HG02981 (cell line): ENCODE results near the gene TSFM.
"Not testable (repeated sequence)": the region's sequence is repeated elsewhere in the genome, so short reads cannot be mapped to it uniquely, and the experiment has no call there.

Experiments used
- ATAC-seq: cut with Tn5 transposase; IDR thresholded peaks from one replicate; pipeline ENCODE4 v1.9.1; 2021; ENCODE audit warnings: mild to moderate bottlenecking, moderate library complexity; ENCODE audit not compliant: unreplicated experiment

The TSFM gene

DNA sequence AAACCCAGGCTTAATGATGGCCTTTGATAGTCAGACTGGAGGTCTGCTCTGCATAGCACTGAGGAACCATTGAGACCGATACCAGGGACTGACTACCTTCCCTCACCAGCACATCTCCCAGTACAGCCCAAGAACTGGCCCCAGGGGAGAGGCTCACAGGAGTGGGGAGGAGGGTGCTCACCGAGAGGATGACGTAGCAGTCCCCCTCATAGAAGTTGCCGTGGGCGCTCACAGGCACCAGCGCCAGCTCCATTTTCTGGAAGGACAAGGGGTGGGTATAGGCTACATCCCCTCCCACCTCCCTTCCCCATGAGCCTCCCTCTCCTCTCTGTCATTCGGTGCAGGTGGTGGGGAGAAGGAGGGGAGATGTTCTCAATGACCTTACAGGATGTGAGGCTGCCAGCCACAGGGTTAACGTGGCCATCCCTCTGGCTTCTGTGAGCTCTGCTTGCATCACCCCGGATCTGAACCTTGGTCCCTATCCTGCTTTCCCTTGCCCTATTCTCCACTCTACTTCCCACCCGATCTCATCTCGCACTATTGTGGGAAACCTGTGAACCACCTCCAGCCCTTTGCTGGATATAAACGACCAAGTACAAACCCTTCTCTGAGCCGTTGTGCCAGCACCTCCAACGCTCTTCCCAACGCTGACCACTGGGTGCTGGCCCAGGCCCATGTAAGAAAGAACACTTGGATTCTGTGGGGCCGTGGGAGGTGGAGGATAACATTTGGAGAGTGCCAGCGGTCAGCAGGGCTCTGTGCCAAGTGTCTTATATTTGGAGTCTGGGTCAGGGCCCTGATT lies 31.6 kb downstream of the TSFM start:
- no peak for ATAC-seq

DNA sequence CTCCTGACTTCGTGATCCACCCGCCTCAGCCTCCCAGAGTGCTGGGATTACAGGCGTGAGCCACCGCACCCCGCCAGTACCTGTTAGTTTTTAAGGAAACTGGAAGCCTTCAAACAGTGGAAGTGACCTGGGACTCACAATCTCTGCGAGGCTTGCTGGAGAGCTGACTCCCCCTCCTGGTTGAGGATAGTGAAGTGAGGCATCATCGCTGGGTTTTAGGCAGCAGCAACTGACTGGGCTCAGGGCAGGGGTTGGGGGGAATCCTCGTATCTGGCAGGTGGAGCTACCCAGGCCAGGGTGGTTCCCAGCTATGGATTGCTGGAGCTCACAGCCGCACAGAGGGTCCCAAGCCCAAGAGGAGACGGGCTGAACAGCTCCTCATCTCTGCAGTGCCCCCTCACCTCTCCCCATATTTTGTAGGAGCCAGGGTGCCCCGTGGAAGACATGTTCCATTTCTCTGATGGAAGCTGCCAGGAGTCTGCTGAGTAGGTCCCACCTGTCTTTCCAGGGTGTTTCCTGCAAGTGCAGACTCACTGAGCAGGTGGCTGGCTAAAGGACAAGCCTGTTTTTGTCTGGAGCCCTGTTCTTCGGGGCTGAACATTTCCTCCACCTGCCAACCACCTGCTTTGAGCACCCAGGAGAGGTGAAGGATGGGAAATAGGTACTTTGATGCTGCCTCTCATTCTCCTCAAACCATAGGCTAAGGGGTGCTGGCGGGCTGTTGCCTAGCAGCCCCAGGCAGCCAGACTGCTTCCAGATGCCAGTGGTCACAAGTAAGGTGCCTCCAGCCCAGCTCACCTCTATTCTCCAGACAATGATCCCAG lies 32.8 kb downstream of the TSFM start:
- ATAC-seq, result no peak

DNA sequence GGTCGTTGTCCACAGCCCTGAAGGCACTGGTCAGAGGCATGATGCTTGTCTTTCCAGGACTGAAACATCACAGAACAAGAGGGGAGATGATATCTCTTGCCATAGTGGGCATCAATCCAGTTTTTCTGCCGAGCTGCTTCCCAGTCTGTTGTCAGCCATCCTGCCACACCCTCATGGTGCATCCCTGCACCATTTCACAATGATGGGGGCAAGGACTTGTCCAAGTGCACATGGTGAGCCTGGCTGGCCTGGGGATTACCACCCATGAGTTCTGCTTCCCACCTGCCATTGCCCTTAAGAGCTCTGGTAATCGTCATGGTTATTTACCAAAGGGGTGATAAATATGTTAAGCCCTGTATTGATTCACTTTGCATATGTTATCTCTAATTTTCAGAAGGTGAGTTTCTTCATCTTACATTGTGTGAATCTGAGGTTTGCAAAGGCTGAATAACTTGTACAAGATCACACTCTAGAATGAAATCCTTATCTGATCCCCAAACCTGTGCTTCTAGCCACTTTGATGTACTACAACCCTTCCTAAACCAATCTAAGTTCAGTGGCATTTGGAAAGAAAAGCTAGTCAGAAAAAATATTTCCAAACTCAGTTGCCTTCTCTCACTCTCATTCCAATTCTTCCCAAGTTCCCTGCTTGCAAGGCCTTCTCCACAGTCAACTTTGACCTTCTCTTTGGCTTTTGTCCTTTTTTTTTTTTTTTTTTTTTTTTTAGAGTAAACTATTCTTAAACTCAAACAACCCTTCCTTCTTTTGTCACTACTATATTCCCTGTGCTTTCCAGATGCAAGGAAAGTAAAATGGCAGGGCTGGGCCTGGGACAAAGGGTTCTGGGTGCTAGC lies 33.6 kb downstream of the TSFM start:
- no peak for ATAC-seq

DNA sequence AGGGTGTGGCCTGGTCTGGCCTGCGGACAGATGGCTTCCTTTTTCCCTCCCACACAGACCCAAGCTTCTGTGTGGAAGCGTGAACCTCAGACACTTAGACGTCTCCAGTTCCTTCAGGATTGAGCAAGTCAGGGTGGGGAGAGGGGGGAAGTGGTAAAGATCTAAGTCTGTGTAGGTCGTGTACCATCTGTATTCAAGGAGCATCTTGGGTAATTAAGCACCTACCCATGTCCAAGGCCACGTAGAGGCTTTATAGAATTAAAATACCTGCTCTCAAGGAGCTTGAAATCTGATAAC lies 34.2 kb downstream of the TSFM start:
- ATAC-seq, result no peak

DNA sequence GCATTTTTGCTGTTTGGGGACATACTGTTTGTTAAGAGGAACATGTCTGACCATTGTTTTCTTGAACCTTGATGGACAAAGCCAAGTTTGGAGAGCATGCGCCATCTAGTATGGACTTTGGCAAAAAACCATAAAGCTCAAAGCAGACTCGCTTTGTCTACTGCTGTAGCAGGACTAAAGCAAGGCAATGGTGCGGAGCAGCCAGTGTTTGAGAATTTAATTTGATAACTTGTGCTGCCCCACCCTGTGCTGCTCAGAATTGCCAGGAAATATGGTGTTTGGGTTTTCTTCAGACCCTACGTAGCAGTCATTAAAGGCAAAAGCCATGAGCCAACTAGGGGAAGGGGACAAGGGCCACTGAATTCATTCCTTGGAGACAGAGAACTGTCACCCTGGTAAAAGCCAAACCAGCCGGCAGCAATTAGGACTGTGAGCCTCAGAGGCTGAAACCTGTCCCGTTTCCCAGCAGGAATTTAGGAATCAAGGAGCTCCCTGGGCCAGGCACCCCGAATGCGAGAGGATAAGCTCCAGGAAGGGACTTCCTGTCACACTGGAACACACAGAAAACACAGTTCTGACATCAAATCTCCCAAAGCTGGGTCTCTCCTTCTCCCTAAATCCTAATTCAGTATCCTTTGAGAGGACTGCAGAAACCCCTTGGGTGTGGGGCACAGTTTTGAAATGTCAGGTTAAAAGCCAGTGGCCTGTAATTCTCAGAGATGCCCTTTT lies 34.8 kb downstream of the TSFM start:
- ATAC-seq, result no peak

DNA sequence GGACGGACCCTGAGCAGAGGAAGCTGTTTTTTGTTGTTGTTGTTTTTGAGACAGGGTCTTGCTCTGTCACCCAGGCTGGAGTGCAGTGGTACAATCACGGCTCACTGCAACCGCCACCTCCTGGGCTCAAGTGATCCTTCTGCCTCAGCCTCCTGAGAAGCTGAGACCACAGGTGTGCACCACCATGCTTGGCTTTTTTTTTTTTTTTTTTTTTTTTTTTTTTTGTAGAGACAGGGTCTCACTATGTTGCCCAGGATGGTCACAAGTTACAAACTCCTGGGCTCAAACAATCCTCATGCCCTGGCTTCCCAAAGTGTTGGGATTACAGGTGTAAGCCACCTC lies 35.4 kb downstream of the TSFM start:
- ATAC-seq, result not testable (repeated sequence)

DNA sequence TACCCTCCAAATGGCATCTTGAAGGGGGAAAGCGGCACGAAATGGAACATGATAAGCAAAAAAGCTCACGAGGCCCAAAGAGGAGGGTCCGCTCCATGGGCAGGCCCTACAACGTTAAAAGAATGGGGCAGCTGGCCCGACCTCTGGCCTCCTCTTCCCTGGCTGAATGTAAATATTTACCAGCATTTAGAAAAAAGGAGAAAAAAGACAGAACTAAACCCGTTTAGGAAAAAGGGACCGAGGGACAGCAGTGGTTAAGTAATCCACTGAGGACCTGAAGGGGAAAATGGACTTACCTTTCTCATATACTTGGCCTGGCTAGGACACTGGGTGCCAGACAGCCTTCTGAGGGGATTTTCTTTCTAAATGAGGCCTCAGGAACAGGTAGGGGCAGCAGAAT lies 37.5 kb downstream of the TSFM start:
- ATAC-seq, result not testable (repeated sequence)

DNA sequence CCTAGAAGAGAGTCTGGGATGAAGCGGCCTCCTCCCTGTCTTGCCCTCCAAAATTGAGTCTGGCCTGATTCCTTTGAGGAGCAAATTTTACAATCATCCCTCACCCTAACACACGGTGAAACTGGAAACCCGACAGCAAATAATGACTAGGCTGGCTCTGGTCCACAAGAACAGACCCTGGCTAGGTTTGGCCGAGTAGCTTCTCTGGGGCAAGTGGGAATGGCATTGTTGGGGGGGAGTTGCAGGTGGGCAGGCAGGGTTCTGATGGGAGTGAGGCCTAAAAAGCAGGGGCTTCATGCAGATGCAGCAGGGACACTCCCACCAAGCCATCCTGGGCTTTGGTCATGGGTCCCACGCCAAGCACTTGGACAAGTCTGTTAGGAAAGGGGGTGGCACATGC lies 38.4 kb downstream of the TSFM start:
- not testable (repeated sequence) for ATAC-seq

DNA sequence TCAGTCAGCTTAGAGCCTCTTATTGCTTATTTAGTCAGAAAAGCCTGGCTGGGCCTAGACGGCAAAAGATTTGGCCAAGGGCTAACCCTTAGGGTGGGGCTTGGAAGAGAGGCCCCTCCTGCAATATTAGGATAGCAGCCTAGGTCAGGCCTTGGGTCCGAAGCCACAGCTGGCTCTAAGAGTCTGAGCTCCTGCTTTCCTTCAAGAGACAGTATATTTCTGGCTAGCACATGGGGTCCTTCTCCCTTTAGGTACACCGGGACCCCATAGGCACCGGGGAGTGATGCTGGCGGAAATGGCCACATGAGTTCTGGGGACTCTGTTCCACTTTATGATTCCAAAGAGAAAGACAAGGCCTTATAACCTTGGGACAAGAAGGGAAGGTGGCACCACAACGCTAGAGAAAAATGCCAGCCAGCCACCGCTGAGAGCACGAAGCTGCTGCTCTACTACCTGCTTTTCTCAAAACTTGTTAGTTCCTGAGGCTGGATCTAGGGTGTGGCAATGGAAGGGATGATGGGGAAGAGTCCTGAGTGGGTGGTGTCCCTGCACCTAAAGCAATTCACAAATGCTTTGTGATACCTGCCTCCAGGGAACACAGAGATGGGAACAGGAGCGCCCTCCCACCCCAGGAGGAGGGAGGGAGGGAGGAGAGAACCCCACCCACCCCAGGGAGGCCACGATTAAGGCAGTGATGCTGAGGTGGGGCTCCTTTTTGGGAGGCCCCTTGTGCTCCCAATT lies 39.1 kb downstream of the TSFM start:
- no peak for ATAC-seq

DNA sequence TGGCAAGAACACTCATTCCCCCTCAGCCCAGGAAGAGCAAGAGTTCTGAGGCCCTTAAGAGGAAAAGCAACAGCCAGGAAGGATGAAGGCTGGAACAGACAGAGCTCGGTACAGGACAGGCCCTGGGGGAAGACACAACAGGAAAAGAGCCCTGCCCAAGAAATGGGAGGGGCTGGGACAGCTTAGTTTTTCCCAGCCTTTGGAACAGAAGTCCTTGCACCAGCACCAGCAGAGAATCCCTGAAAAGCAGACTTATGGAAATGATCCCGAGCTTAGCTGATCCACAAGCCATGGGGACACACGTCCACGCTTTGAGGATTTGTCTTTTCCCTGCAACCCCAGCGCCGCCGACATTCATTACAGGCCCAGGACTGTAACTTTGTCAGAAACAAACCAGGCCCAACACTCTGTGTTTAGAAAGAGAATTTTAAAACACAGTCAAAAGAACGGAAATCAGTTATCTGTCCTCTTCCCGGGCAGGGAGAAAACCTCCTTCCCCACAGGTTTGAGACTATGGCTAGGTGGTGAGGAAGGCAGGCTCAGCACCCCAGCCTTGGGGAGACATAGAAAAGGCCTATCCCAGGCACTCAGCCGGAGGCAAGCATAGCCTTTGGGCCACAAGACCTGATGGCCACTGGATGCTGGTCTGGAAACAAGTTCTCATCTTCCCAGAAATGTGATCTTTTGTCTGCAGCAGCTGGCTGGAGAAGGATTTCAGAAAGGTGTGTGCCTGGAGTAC lies 40.0 kb downstream of the TSFM start:
- no peak for ATAC-seq

DNA sequence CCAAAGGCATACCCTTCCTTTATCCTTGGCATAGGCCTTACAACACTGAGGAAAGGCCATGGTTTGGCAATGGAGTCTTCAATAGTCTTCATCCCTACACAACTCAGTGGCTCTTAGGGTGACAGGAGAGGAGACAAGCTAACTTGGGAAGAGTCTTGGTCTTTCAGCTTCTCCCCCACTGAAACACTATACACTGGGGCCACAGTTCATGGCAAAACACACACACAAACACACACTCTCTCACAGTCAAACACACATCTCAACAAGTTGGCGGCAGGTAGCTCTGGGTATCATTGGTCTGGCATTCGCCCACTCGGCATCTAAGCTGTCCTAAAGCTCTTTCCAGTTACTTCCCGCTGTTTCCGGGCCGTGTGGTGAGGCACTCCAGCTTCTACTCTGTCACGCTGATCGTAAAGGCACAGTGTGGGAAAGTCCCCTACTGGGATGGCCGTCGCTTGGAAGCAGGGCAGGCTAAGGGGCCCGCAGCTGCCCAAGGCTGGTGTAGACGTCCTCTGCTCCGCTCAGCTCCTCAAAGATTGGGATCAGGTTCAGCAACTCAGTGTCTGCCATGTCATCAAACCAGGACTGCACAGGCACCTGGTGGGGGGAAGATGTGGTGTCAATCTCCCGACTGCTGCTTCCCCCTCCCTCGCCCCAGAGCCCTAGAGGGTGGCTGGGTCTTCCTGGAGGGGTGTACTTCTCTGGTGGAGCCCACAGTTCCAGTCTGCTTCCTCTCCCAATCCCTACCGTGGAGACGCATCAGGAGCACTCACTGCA lies 40.7 kb downstream of the TSFM start:
- ATAC-seq, result no peak

DNA sequence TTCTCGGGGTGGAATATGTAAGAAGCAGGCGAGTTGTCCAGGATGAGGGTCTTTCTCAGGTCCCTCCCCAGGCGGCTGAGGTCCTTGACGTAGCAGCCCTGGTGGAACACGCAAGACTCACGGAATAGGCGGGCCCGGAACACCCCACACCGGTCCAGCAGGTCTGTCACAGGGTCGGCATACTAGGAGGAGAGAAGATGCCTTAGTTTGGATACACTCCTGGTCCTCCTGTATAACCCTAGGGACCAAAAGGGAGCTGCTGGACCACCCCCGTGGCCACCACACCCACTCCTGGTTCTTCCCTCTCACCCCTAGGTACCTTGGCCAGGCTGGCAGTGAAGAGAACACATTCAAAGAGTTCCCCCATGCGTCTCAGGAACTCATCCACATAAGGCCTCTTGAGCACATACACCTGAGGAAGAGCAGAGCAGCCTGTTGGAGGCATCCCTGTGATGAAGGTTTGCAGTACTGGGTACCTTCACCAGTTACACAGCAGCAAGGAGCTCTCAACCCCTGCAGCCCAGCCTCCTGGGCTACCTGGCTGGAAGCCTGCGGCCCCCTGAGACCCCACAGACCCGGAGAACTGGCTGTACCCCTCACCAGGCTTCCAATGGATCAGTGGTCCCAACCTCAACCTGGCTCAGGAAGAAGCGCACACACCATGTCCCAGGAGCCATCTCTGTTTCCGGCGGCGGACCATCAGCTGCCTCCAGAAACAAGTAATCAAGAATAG lies 41.5 kb downstream of the TSFM start:
- ATAC-seq, result no peak

DNA sequence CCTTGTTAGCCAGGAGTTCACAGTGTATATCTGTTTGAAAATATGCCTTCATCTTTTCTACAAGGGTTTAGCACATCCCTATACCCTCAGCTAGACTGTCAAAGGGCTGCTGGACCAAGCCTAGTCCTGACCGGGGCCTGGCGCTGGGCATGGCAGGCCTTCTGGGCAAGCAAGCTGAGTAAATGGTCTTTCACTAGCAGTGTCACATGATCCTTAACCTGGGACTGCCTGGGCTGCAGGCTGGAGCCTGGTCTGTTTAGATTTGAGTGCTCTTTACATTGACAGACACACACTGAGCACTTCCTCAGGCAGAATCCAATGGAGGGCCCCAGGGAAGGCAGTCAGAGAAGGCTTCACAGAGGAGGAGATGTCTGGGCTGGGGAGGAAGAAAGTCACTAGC lies 42.9 kb downstream of the TSFM start:
- ATAC-seq, result no peak

DNA sequence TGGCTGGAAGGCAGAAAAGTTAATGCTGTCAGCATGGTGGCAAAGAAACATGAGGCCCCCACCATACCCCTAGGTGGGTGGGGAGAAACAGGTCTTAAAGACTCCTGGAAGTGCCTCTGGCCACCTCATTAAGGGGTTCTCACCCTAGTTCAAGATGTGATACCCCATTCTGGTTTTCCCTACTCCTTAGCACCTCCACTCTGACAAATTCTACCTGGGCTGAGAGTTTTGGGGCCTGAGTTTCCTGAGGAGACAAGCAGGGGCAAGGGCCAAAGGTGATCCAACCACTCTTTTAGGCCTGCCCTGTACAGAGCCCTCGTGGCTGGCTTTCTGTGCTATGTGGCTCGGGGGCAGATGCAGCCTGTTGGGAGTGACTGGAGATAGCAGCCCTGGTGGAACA lies 43.8 kb downstream of the TSFM start:
- ATAC-seq, result no peak

DNA sequence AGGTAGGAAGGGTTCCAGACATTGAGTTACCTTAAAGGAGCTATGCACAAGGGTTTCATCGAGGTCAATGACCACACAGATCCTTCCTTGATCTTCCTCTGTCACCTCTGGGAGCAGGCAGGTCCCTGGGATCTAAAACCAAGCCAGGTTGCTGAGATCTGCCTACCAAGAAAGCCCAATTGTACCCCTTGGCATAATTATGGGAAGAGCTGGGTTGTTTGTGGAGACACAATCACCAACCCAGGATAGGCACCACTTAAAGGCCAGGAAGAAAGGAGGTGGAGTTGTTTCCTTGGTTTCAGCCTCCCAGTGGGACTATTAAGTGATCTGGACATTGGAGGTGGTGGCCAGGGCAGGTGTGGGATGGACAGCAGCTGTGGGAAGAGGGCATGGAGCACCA lies 44.4 kb downstream of the TSFM start:
- no peak for ATAC-seq

DNA sequence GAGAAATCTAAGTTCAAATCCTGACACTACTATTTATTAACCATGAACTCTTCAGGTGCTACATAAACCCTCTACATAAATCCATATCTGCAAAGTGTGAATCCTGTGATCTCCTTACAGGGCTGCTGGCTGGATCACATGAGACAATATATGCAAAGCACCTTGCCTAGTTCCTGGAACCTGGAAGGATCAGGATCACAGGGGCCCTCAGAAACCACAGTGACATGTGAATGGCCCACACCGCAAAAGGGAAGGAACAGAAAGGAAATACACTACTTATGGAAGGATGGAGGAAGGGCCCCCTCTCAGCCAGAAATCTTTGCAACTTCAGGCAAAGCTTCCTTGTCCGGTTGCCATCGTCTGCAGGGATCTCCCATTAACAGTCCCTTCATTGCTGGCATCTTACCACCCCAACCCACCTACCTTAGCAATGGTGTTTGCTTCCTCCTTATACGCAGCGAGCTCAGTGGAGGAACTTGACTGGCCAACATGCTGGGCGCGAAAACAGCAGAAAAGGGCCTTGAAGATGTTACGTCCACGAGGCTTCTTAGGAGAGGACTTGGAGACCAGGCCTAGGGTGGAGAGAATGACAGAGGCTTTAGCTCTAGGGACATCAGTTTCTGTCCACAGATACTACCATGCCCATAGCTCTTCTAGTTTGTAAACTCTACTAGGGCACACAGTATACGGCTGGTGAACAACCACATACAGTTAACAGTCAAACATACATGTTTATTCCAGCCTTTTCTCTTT lies 46.6 kb downstream of the TSFM start:
- no peak for ATAC-seq

DNA sequence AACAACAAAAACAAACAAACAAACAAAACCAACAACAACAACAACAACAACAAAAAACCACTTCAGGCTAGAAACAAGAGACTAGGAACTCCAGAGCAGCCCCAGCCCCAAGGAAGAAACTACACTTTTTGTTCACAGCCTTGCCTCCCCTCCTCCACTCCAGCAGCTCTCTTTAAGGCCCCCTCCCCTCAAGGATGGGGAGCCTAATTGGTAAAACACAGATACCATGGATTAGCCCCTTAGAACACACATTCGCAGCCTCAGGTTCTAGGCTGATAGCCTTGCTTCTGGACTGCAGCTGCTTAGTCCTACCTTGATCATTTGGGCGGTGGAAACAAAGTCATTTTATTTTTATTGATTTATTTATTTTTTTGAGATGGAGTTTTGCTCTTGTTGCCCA lies 47.8 kb downstream of the TSFM start:
- ATAC-seq, result no peak

DNA sequence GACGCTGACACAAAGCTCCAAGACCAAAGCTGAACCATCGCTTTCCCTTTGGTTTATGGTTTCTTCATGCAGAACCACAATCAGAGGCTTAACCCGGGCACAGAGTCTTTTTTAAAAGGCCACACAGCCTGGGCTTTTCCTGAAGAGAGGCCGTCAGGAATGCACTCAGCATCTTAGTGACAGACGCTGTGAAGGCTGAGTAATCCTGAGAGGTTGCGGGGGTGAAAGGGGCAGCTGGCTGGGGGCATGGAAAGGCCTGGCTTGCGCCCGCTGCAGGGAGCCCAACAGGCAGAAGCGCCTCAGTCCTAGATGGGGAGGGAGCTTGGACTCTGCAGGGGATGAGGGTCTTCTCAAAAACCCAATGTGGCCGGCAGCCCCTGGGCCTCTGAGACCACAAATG lies 50.4 kb downstream of the TSFM start:
- no peak for ATAC-seq
